ENCODE results near the gene CALN1. TPM values are rescaled to one million over a fixed set of nuclear protein-coding genes. Genes with fewer than 3 reads are reported as not detected.

Gene CALN1
- total and polyA plus RNA-seq, 12 donors = not detected

DNA sequence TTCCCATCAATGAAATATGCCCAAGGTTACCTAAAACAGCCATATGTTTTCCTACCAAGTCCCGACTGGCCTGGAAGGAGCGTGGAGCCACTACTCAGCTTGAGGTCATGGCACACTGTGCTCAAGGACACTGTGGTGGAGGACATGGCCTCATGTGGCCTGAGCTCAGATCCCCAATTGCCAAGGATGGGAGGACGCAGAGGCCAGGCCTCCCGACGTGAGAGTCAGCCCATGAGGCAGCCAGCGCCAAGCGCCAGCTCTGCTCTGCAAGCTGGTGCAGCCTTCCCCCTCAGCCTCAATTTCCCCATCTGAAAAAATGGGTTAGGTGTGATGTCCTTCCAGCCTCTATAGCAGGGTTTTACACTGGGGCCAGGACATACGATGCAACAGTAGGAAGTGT, 302.6 kb downstream of the CALN1 start:
- H3K36me3 ChIP-seq = no peaks in the 10 kb centered on the region
- TF ChIP-seq, protein P1, sequence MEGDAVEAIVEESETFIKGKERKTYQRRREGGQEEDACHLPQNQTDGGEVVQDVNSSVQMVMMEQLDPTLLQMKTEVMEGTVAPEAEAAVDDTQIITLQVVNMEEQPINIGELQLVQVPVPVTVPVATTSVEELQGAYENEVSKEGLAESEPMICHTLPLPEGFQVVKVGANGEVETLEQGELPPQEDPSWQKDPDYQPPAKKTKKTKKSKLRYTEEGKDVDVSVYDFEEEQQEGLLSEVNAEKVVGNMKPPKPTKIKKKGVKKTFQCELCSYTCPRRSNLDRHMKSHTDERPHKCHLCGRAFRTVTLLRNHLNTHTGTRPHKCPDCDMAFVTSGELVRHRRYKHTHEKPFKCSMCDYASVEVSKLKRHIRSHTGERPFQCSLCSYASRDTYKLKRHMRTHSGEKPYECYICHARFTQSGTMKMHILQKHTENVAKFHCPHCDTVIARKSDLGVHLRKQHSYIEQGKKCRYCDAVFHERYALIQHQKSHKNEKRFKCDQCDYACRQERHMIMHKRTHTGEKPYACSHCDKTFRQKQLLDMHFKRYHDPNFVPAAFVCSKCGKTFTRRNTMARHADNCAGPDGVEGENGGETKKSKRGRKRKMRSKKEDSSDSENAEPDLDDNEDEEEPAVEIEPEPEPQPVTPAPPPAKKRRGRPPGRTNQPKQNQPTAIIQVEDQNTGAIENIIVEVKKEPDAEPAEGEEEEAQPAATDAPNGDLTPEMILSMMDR (IDR thresholded peaks at IDR 0.05) = no peak
- intact Hi-C loops (cut with DNase I) = no loop called here
- H3K9me3 ChIP-seq = peaks cover 0 to 27% (median 8%) of the 10 kb centered on the region in 11 donors
- DNase-seq (no peak), ATAC-seq (no peak)
- WGBS, 2 donors = 90 to 93% methylated on average over 8 of the region's 8 CpGs
- H3K4me1 ChIP-seq = no peaks in the 10 kb centered on the region
- no peak overlapping the region for H3K27ac ChIP-seq
- no peak overlapping the region for H3K4me3 ChIP-seq
- no peaks in the 10 kb centered on the region for H3K27me3 ChIP-seq

GRCh38 chr7:72106405-72106804, 305.7 kb downstream of the CALN1 start:
- H3K4me1 ChIP-seq = no peaks in the 10 kb centered on the region
- no peak overlapping the region for H3K27ac ChIP-seq
- H3K9me3 ChIP-seq = peaks cover 0 to 30% (median 8%) of the 10 kb centered on the region in 11 donors
- no peaks in the 10 kb centered on the region for H3K27me3 ChIP-seq
- no peaks in the 10 kb centered on the region for H3K36me3 ChIP-seq
- DNase-seq (no peak), ATAC-seq (no peak)
- intact Hi-C loops (cut with DNase I) = no loop called here
- TF ChIP-seq, protein P1 (IDR thresholded peaks at IDR 0.05) = no peak
- WGBS, 2 donors = 79 to 80% methylated on average over 1 of the region's 1 CpG
- H3K4me3 ChIP-seq = no peak overlapping the region

GRCh38 chr7:72101444-72101843, 310.7 kb downstream of the CALN1 start:
- H3K36me3 ChIP-seq = no peaks in the 10 kb centered on the region
- ATAC-seq = no peak
- no peaks in the 10 kb centered on the region for H3K4me1 ChIP-seq
- no peaks in the 10 kb centered on the region for H3K27me3 ChIP-seq
- peaks cover 0 to 4% (median 0%) of the 10 kb centered on the region in 11 donors for H3K9me3 ChIP-seq
- TF ChIP-seq, protein P1 (IDR thresholded peaks at IDR 0.05) = no peak
- 59 to 68% methylated on average over 6 of the region's 6 CpGs for WGBS, 2 donors
- no peak overlapping the region for H3K4me3 ChIP-seq
- intact Hi-C loops (cut with DNase I) = no loop called here
- H3K27ac ChIP-seq = no peak overlapping the region
- no peak for DNase-seq

- no peaks in the 10 kb centered on the region for H3K27me3 ChIP-seq
- H3K27ac ChIP-seq = no peak overlapping the region
- TF ChIP-seq, protein P1 (IDR thresholded peaks at IDR 0.05) = no peak
- DNase-seq (no peak), ATAC-seq (no peak)
- peaks cover 0 to 4% (median 0%) of the 10 kb centered on the region in 11 donors for H3K9me3 ChIP-seq
- H3K4me3 ChIP-seq = no peak overlapping the region
- WGBS, 2 donors = 61 to 68% methylated on average over 6 of the region's 6 CpGs
- no peaks in the 10 kb centered on the region for H3K4me1 ChIP-seq
- intact Hi-C loops (cut with DNase I) = no loop called here
- no peaks in the 10 kb centered on the region for H3K36me3 ChIP-seq
These were observed 312.4 kb downstream of the CALN1 start for GRCh38 chr7:72099784-72100183.

All from heart right ventricle (tissue), 16 donors.